WERI-Rb-1 (cell line): Measurements from ENCODE around the gene COG6.

ENCODE experiments used
- DNase-seq: peaks from one replicate; pipeline ENCODE4 v3.0.0-alpha.2; 2020
- H3K27ac ChIP-seq: fragments of 250-450 bp; sonication (Bioruptor Pico); 2 replicates; pipeline ENCODE4 v1.5.1; 2020; ENCODE audit warnings: mild to moderate bottlenecking, moderate library complexity
- H3K27me3 ChIP-seq: fragments of 250-450 bp; sonication (Bioruptor Pico); 2 replicates; pipeline ENCODE4 v1.5.1; 2021; ENCODE audit warnings: mild to moderate bottlenecking, low read depth, moderate library complexity; ENCODE audit not compliant: insufficient read depth, severe bottlenecking
- H3K36me3 ChIP-seq: fragments of 250-450 bp; sonication (Bioruptor Pico); 2 replicates; pipeline ENCODE4 v1.5.1; 2020; ENCODE audit warnings: mild to moderate bottlenecking, moderate library complexity
- H3K4me3 ChIP-seq: 2 replicates; pipeline ENCODE4 v1.5.1; 2011; ENCODE audit warnings: low read depth, mild to moderate bottlenecking, control low read depth, low read length
- H3K9me3 ChIP-seq: fragments of 250-450 bp; sonication (Bioruptor Pico); 2 replicates; pipeline ENCODE4 v1.5.1; 2021; ENCODE audit warnings: mild to moderate bottlenecking, moderate library complexity; ENCODE audit not compliant: severe bottlenecking
- TF ChIP-seq, protein P1 (sequence below): IDR thresholded peaks from 2 replicates; pipeline ENCODE4 v1.5.1; 2011; ENCODE audit warnings: low read depth, mild to moderate bottlenecking, control low read depth, inconsistent platforms, low read length

COG6 gene

DNA sequence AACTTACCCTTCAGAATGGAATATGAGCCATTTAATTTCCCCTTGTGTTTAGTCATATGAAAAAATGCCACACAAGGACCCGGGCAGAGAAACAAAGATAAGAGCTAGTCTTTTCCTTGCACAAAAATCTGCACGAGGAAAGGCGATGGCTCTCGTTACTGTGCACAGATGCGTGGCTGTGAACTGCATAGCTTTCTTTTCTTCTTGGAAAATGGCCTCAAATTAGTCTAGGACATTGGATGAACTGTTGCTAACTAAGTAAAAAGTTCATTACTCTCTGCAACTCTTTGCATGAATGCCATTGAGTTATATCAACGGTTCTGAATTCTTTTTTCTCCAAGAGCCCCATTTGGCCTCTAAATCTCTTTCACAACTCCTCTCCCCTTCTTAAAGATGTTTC is 125.2 kb downstream of the COG6 start:
- H3K27me3 ChIP-seq = no peaks in the 10 kb centered on the region
- no peak overlapping the region for H3K4me3 ChIP-seq
- TF ChIP-seq, protein P1, sequence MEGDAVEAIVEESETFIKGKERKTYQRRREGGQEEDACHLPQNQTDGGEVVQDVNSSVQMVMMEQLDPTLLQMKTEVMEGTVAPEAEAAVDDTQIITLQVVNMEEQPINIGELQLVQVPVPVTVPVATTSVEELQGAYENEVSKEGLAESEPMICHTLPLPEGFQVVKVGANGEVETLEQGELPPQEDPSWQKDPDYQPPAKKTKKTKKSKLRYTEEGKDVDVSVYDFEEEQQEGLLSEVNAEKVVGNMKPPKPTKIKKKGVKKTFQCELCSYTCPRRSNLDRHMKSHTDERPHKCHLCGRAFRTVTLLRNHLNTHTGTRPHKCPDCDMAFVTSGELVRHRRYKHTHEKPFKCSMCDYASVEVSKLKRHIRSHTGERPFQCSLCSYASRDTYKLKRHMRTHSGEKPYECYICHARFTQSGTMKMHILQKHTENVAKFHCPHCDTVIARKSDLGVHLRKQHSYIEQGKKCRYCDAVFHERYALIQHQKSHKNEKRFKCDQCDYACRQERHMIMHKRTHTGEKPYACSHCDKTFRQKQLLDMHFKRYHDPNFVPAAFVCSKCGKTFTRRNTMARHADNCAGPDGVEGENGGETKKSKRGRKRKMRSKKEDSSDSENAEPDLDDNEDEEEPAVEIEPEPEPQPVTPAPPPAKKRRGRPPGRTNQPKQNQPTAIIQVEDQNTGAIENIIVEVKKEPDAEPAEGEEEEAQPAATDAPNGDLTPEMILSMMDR = no peak
- no peaks in the 10 kb centered on the region for H3K36me3 ChIP-seq
- H3K27ac ChIP-seq = no peak overlapping the region
- DNase-seq = no peak
- H3K9me3 ChIP-seq = no peaks in the 10 kb centered on the region

DNA sequence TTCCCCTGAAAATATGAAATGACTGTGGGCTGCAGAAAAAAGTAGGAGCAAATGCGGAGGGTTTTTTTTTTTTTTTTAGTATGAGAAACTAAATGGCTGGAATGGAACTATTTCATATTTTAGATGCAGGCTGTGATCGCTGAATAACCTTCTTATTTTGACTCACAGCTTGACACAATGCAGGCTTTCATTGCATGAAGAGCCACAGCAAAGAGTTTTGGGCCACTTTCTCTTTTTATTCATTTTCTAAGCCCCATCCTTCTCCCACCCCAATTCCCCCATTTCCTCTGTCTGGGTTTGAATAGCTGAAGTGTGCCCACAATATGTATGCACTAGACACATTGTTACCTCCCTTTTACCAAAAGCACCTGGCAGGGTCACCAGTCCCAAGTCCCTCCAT is 125.9 kb downstream of the COG6 start:
- Histone ChIP-seq H3K36me3 (no peaks in the 10 kb centered on the region), H3K9me3 (no peaks in the 10 kb centered on the region)
- no peak for DNase-seq

DNA sequence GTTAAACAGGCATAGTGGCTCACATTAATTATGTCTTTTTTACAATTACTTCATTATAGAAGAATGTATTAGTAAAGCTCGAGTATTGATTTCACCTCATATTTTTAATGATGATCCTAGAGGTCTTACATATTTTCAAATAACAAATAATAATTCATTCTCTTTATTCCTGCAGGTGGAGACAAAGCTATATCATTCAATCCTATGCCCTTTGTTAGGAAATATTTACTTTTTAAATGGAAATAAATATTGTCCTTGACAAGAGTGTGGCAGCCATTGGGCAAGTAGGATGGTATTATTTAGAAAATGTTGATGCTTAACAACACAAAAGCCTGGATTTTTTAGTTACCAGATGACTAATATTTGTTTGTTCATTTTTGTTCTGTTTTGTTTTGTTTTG is 127.6 kb downstream of the COG6 start:
- no peaks in the 10 kb centered on the region for H3K9me3 ChIP-seq
- no peaks in the 10 kb centered on the region for H3K36me3 ChIP-seq
- DNase-seq = no peak
- no peaks in the 10 kb centered on the region for H3K27me3 ChIP-seq
- TF ChIP-seq, protein P1 = no peak
- no peak overlapping the region for H3K27ac ChIP-seq
- H3K4me3 ChIP-seq = no peak overlapping the region

More for the DNA sequence above, 125.9 kb downstream of the COG6 start:
- H3K27me3 ChIP-seq = no peaks in the 10 kb centered on the region
- no peak overlapping the region for H3K4me3 ChIP-seq
- no peak overlapping the region for H3K27ac ChIP-seq
- TF ChIP-seq, protein P1 = no peak

DNA sequence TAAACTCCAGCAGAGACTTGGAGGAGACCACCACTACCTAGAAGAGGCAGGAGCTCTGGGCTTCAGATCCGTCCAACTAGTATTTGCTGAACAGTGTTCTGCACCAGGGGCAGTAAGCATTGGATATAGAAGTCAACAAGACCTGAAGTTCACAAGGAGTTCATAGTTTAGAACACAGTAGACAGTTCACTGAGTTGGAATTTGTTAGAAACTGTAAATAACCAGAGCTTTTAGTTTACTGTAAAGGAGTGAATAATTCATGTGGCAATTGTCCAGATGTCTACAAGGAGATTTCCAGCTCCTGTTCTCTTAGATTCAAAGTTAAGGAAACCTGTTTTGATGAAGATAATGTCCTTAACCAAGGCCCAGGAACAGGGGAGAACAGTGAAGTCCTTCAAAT is 128.9 kb downstream of the COG6 start:
- H3K4me3 ChIP-seq = no peak overlapping the region
- DNase-seq = no peak
- TF ChIP-seq, protein P1 = no peak
- no peaks in the 10 kb centered on the region for H3K27me3 ChIP-seq
- H3K36me3 ChIP-seq = no peaks in the 10 kb centered on the region
- no peak overlapping the region for H3K27ac ChIP-seq
- no peaks in the 10 kb centered on the region for H3K9me3 ChIP-seq

DNA sequence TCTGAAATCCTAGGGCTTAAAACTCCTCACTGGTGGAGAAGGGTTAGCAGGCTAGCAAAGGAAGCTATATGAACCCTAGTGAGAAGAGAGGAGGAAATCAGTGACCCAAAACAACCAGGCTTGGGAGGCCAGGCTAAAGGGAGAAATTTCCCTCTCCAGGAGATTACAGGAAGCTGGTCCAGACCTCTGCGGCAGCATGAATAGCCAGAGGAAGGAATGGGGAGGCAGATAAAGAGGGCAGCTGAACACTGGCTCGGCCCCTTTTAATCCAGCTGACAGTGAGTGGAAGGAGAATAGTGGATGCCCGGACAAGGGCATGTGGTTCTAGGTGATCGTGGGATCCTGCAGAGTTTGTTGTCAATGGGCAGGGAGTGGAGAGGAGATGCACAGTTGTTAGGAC is 130.6 kb downstream of the COG6 start:
- H3K27me3 ChIP-seq = no peaks in the 10 kb centered on the region
- no peak overlapping the region for H3K27ac ChIP-seq
- DNase-seq = peak; percentile 11
- H3K36me3 ChIP-seq = no peaks in the 10 kb centered on the region
- no peaks in the 10 kb centered on the region for H3K9me3 ChIP-seq
- TF ChIP-seq, protein P1 = no peak
- H3K4me3 ChIP-seq = no peak overlapping the region

DNA sequence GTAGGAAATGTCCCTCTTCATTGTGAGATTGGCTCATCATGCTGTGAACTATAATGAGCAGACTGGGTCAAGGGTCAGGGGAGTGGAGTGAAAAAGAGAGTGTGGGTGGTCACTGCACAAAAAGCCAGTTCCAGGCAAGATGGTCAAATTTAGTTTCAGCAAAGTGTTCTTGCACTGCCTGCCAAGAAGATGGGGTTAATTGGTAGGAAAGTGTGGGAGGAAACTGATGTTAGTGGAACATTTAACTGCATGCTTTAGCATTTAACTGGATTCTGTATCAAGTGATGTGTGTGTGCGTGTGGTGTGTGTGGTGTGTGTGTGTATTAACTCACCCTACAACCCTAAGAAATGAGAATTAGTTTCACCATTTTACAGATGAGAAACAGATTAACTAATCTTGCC is 131.6 kb downstream of the COG6 start:
- H3K4me3 ChIP-seq = no peak overlapping the region
- no peaks in the 10 kb centered on the region for H3K27me3 ChIP-seq
- TF ChIP-seq, protein P1 = no peak
- DNase-seq = no peak
- H3K9me3 ChIP-seq = no peaks in the 10 kb centered on the region
- H3K36me3 ChIP-seq = no peaks in the 10 kb centered on the region
- H3K27ac ChIP-seq = no peak overlapping the region
